HT1080 (cell line): ENCODE measurements around the gene NRROS. TPM values are rescaled to one million over a fixed set of nuclear protein-coding genes. Genes with fewer than 3 reads are reported as not detected.
A peak's percentile ranks its signal among the peaks of the same experiment; 100 is the strongest.

ENCODE experiments used
- DNase-seq: peaks from one replicate; pipeline ENCODE4 v3.0.0-alpha.2; 2015; ENCODE audit warnings: low read depth
- total RNA-seq: library from RNA; depleted of rRNA; stranded (reverse); fragments of >200 nt; shearing (Covaris generic); gene quantifications from 2 replicates; pipeline ENCODE4 v1.2.3, GENCODE V29; 2014

The NRROS gene
- total RNA-seq, 1 experiment from 2014 or later = 7.1 TPM

- no peak for DNase-seq
Measured at GRCh38 chr3:196677353-196677752, 37.9 kb downstream of the NRROS start.

GRCh38 chr3:196677931-196678330 is 38.4 kb downstream of the NRROS start:
- no peak for DNase-seq

GRCh38 chr3:196684548-196685407 is 45.3 kb downstream of the NRROS start:
- peak; percentile 77 for DNase-seq

- DNase-seq = no peak
Measured at GRCh38 chr3:196686436-196686835, 46.9 kb downstream of the NRROS start.

GRCh38 chr3:196688349-196688748 is 48.9 kb downstream of the NRROS start:
- peak; percentile 64 for DNase-seq

GRCh38 chr3:196689941-196690660 is 50.6 kb downstream of the NRROS start:
- DNase-seq = no peak

GRCh38 chr3:196691386-196691785 is 51.9 kb downstream of the NRROS start:
- no peak for DNase-seq

- peak; percentile 41 for DNase-seq
Measured at GRCh38 chr3:196694202-196694638, 54.7 kb downstream of the NRROS start.

GRCh38 chr3:196694941-196695848 is 55.7 kb downstream of the NRROS start:
- DNase-seq = no peak

GRCh38 chr3:196695849-196696226 is 56.3 kb downstream of the NRROS start:
- no peak for DNase-seq

GRCh38 chr3:196697270-196697669 is 57.8 kb downstream of the NRROS start:
- no peak for DNase-seq

GRCh38 chr3:196699749-196700148 is 60.3 kb downstream of the NRROS start:
- DNase-seq = no peak

- no peak for DNase-seq
Measured at GRCh38 chr3:196700801-196701200, 61.3 kb downstream of the NRROS start.

- DNase-seq = no peak
Measured at GRCh38 chr3:196706327-196706726, 66.8 kb downstream of the NRROS start.

GRCh38 chr3:196706731-196707130 is 67.2 kb downstream of the NRROS start:
- no peak for DNase-seq

- no peak for DNase-seq
Measured at GRCh38 chr3:196707566-196707965, 68.1 kb downstream of the NRROS start.

- DNase-seq = peak; percentile 36
Measured at GRCh38 chr3:196708467-196708866, 69.0 kb downstream of the NRROS start.
